Panc1 (cell line): ENCODE measurements around the gene TSPOAP1.

Source experiments
- CTCF ChIP-seq: fragments of 450-650 bp; IDR thresholded peaks from 2 replicates; pipeline ENCODE4 v1.5.1; 2017; ENCODE audit warnings: mild to moderate bottlenecking
- POLR2AphosphoS5 ChIP-seq: IDR thresholded peaks from 2 replicates; pipeline ENCODE4 v1.6.1; 2012; ENCODE audit warnings: mild to moderate bottlenecking, low read depth, low read length, moderate library complexity
- REST ChIP-seq, 2 experiments: IDR thresholded peaks; 2 replicates each; pipeline ENCODE4 v1.6.1; 2011 to 2012; ENCODE audit warnings: low read depth in 2 of 2, control low read depth in 1 of 2, low read length in 1 of 2, mild to moderate bottlenecking in 1 of 2, moderate library complexity in 1 of 2; ENCODE audit not compliant: insufficient read depth in 1 of 2
- SIN3A ChIP-seq: IDR thresholded peaks from 2 replicates; pipeline ENCODE4 v1.6.1; 2012; ENCODE audit warnings: low read depth, mild to moderate bottlenecking, low read length, moderate library complexity, borderline replicate concordance; ENCODE audit not compliant: insufficient read depth

GRCh38 chr17:58311429-58311894 lies 17.1 kb downstream of the TSPOAP1 start:
- no peak for TF ChIP-seq REST (IDR thresholded peaks at IDR 0.05; ENCODE audit: insufficient read depth in 1 of 2, low read depth in 2 of 2, low read length in 1 of 2)
- TF ChIP-seq CTCF = no peak
- TF ChIP-seq POLR2AphosphoS5 = no peak
- no peak for TF ChIP-seq SIN3A
